Fibroblast of villous mesenchyme (primary cell): ENCODE results near the gene LRRC3. TPM values are rescaled to one million over a fixed set of nuclear protein-coding genes. Genes with fewer than 3 reads are reported as not detected.

Experiments used
- DNase-seq: peaks from one replicate; pipeline ENCODE4 v3.0.0-alpha.2; 2010; ENCODE audit warnings: low read depth
- H3K4me3 ChIP-seq: 2 replicates; pipeline ENCODE4 v1.5.1; 2011; ENCODE audit warnings: low read depth, mild to moderate bottlenecking, low read length
- total RNA-seq: library from RNA; depleted of rRNA; stranded (reverse); fragments of >200 nt; gene quantifications from 2 replicates; pipeline ENCODE4 v1.2.3, GENCODE V29; 2012
- TF ChIP-seq, protein P1 (sequence below): IDR thresholded peaks from 2 replicates; pipeline ENCODE4 v1.5.1; 2012; ENCODE audit warnings: low read depth, mild to moderate bottlenecking, low read length; ENCODE audit not compliant: insufficient read depth

Gene LRRC3
- total RNA-seq, 1 donor = under 0.01 TPM

DNA sequence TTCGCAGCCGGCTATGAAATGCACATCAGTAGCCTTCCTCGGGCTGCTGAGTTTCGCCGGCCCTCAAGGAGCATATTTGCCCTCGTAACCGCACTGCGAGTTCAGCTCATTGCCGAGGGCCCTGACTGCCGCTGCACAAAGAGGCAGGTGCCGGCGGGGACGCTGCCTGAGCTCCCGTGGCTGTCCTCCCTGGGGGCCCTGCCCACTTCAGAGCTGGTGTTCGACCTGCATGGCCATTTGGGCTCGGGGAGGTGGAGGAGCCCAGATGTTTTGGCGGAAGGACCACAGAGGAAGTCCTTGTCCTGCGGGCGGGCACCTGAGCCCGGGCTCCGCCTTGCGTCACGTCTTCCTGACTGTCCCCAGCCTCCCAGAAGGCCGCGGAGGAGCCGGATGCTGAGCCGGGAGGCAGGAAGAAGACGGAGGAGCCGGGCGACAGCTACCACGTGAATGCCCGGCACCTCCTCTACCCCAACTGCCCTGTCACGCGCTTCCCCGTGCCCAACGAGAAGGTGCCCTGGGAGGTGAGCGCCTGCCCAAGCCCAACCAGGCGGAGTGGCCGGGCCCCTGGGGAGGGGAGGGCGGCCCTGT is 29.9 kb upstream of the LRRC3 start:
- no peak overlapping the region for H3K4me3 ChIP-seq
- DNase-seq = no peak
- TF ChIP-seq, protein P1, sequence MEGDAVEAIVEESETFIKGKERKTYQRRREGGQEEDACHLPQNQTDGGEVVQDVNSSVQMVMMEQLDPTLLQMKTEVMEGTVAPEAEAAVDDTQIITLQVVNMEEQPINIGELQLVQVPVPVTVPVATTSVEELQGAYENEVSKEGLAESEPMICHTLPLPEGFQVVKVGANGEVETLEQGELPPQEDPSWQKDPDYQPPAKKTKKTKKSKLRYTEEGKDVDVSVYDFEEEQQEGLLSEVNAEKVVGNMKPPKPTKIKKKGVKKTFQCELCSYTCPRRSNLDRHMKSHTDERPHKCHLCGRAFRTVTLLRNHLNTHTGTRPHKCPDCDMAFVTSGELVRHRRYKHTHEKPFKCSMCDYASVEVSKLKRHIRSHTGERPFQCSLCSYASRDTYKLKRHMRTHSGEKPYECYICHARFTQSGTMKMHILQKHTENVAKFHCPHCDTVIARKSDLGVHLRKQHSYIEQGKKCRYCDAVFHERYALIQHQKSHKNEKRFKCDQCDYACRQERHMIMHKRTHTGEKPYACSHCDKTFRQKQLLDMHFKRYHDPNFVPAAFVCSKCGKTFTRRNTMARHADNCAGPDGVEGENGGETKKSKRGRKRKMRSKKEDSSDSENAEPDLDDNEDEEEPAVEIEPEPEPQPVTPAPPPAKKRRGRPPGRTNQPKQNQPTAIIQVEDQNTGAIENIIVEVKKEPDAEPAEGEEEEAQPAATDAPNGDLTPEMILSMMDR = no peak

DNA sequence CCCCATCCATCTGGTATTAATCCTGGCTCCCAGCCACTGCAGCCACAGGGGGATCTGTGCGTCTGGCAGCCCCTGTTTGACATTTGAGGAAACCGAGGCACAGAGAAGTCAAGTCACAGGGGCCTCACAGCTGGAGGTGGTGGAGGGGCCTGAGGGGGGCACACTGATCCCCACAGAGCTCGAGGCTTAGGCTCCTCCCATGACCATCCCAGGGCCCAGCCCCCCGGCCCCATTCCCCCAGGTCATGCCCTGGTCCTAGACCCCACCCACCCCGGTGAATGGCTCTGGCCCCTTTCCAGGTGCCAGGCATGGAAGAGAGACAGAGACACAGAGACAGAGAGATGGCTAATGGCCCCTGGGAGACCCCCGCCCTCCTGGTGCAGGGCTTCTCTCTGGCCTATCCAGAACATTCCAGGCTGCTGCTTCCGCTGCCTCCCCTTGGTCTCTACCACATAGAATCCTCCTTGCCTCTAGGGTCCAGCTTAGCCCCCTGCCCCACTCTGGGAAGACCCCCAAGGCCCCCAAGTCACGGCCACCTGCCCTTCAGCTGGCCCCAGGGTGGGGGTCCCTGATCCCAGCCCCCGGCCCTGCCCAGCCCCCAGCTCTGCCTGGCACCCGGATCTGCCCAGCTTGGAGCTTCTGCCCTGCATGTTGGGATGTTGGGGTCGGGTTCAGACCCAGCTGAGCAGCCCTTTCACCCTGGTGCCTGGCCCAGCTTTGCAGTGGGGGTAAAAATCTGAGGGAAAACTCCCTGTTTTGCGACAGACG is 29.2 kb upstream of the LRRC3 start:
- DNase-seq = no peak
- H3K4me3 ChIP-seq = no peak overlapping the region
- TF ChIP-seq, protein P1 = no peak

DNA sequence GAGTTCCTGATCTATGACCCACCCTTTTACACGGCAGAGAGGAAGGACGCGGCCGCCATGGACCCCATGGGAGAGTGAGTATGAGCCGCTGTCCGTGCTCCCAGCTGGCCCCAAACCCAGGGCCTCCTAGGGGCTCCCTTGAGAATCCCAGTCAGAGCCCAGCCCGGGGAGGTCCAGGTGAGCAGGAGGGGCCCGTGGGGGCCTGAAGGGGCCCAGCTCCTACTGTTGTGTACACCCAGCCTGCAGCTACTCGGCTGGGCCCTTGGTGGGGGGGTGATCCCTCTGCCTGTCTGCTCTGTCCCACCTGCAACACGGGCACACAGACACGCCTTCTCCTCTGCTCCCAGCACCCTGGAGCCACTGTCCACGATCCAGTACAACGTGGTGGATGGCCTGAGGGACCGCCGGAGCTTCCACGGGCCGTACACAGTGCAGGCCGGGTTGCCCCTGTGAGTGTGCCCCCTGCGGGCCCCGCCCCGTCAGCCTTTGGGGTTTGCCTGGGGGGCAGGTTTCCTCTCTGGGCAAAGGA is 28.6 kb upstream of the LRRC3 start:
- DNase-seq = no peak
- no peak overlapping the region for H3K4me3 ChIP-seq
- TF ChIP-seq, protein P1 = no peak

DNA sequence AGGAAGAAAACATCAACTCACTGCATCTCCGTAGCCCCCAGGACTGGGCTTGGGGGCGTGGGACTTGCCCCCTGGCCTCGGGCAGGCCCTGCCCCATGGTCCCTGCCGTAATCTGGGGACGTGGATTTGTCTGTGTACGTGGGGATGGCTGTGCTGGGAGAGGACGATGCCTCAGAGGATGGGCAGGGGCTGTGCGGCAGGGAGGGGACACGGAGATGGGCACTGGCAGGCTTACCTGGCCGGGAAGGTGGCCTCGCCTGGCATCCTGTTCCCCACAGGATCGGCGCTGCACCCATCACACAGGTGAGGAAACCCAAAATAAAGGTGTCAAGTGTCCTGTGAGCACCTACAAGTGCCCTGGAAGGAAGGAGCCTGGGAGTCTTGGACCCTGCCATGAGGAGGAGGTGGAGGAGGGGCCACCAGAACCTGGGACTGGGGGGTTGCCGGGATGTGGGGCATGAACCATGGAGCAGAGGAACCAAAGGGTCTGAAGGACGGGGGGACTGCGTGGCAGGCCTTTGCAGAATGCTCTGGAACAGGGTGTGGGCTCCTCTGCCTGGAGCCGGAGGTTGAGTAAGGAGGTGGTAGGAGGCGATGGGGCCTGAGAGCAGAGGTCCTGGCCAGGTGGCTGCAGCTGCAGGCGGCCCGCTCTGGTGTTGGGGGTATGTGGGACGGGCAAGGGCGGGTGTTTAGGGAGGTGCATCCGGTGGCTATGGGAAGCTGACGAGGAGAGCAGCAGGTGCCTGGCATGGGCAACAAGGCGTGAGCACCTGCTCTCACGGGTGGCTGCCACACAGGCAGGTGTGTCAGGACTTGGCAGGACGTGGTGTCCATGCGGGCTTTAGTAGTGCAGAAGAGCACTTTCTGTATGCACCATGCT is 27.8 kb upstream of the LRRC3 start:
- DNase-seq = no peak
- TF ChIP-seq, protein P1 = no peak
- H3K4me3 ChIP-seq = no peak overlapping the region

- no peak for DNase-seq
- TF ChIP-seq, protein P1 = no peak
- H3K4me3 ChIP-seq = no peak overlapping the region
Observed at GRCh38 chr21:44428281-44428960, 26.9 kb upstream of the LRRC3 start.

- H3K4me3 ChIP-seq = no peak overlapping the region
- TF ChIP-seq, protein P1 = no peak
- no peak for DNase-seq
Observed at GRCh38 chr21:44429894-44430293, 25.4 kb upstream of the LRRC3 start.
